GM12891 (cell line): ENCODE results near the gene NCKAP5.

ENCODE experiments used
- PAX5 ChIP-seq: IDR thresholded peaks from 2 replicates; pipeline ENCODE4 v1.6.1; 2011; ENCODE audit warnings: low read length, moderate library complexity, mild to moderate bottlenecking; ENCODE audit not compliant: insufficient read depth, severe bottlenecking
- POLR2A ChIP-seq: IDR thresholded peaks from 2 replicates; pipeline ENCODE4 v1.6.1; 2011; ENCODE audit warnings: low read depth, low read length, control low read depth
- POLR2AphosphoS5 ChIP-seq: IDR thresholded peaks from 2 replicates; pipeline ENCODE4 v1.6.1; 2011; ENCODE audit warnings: low read depth, low read length, control low read depth

- no peak for TF ChIP-seq POLR2A
- no peak for TF ChIP-seq POLR2AphosphoS5
- no peak for TF ChIP-seq PAX5
These were observed 185.7 kb downstream of the NCKAP5 start for GRCh38 chr2:133382566-133382965.
